GM23338 (cell line): ENCODE data around the gene RFX3. TPM values are rescaled to one million over a fixed set of nuclear protein-coding genes. Genes with fewer than 3 reads are reported as not detected.

ENCODE experiments used
- ATAC-seq: fragments of 200-7000 bp; cut with Tn5 transposase; 3 replicates; pipeline ENCODE4 v1.9.1; 2020
- DNase-seq: peaks from one replicate; pipeline ENCODE4 v3.0.0-alpha.2; 2015; ENCODE audit warnings: low spot score
- H2AFZ ChIP-seq: fragments of 200-600 bp; sonication (generic); 2 replicates; pipeline ENCODE4 v1.8.0; 2016; ENCODE audit warnings: antibody characterized with exemption, mild to moderate bottlenecking, moderate library complexity
- H3F3A ChIP-seq: fragments of 200-600 bp; sonication (generic); replicated peaks from 2 replicates; pipeline ENCODE4 v1.8.0; 2017; ENCODE audit warnings: antibody characterized with exemption, mixed run types, low read depth
- H3K27ac ChIP-seq: fragments of 200-600 bp; sonication (generic); 2 replicates; pipeline ENCODE4 v1.6.1; 2016; ENCODE audit warnings: low read depth
- H3K27me3 ChIP-seq: fragments of 200-600 bp; sonication (generic); 2 replicates; pipeline ENCODE4 v1.8.0; 2016; ENCODE audit warnings: mild to moderate bottlenecking, mixed run types, moderate library complexity; ENCODE audit not compliant: insufficient read depth
- H3K36me3 ChIP-seq: fragments of 200-600 bp; sonication (generic); 2 replicates; pipeline ENCODE4 v1.8.0; 2016; ENCODE audit warnings: mild to moderate bottlenecking; ENCODE audit not compliant: insufficient read depth
- H3K4me1 ChIP-seq: fragments of 200-600 bp; sonication (generic); 2 replicates; pipeline ENCODE4 v1.8.0; 2016; ENCODE audit warnings: mild to moderate bottlenecking, moderate library complexity; ENCODE audit not compliant: insufficient read depth
- H3K4me2 ChIP-seq: fragments of 200-600 bp; sonication (generic); 2 replicates; pipeline ENCODE4 v1.7.1; 2017; ENCODE audit warnings: mixed run types
- H3K4me3 ChIP-seq: fragments of 200-600 bp; sonication (generic); 2 replicates; pipeline ENCODE4 v1.6.1; 2016; ENCODE audit warnings: mixed run types
- H3K79me2 ChIP-seq: fragments of 200-600 bp; sonication (generic); replicated peaks from 2 replicates; pipeline ENCODE4 v1.8.0; 2017; ENCODE audit warnings: mild to moderate bottlenecking; ENCODE audit not compliant: insufficient read depth
- H3K9me2 ChIP-seq: fragments of 200-600 bp; sonication (generic); 2 replicates; pipeline ENCODE4 v1.8.0; 2017; ENCODE audit not compliant: insufficient read depth
- H4K20me1 ChIP-seq: fragments of 200-600 bp; sonication (generic); replicated peaks from 2 replicates; pipeline ENCODE4 v1.8.0; 2017; ENCODE audit warnings: mild to moderate bottlenecking; ENCODE audit not compliant: insufficient read depth
- H3K27ac Mint-ChIP-seq: 2 replicates; pipeline ENCODE4 v1.8.0; 2020; ENCODE audit warnings: inconsistent platforms, mild to moderate bottlenecking, moderate library complexity, mixed read lengths
- H3K27me3 Mint-ChIP-seq: 3 replicates; pipeline ENCODE4 v1.8.0; 2022; ENCODE audit warnings: low read depth, mild to moderate bottlenecking, moderate library complexity, mixed read lengths, inconsistent platforms; ENCODE audit not compliant: insufficient read depth, poor library complexity
- H3K36me3 Mint-ChIP-seq: 3 replicates; pipeline ENCODE4 v1.8.0; 2021; ENCODE audit warnings: low read depth, mild to moderate bottlenecking, inconsistent platforms, moderate library complexity, mixed read lengths
- H3K4me1 Mint-ChIP-seq: 3 replicates; pipeline ENCODE4 v1.8.0; 2020; ENCODE audit warnings: mild to moderate bottlenecking, inconsistent platforms, mixed read lengths
- H3K4me3 Mint-ChIP-seq: 3 replicates; pipeline ENCODE4 v1.8.0; 2021; ENCODE audit warnings: moderate library complexity, mild to moderate bottlenecking, inconsistent platforms, mixed read lengths
- H3K9me3 Mint-ChIP-seq: 3 replicates; pipeline ENCODE4 v1.8.0; 2020; ENCODE audit warnings: moderate library complexity, mild to moderate bottlenecking, inconsistent platforms, mixed read lengths
- CREB1 ChIP-seq: fragments of 250-450 bp; sonication (Bioruptor Pico); IDR thresholded peaks from 2 replicates; pipeline ENCODE4 v1.5.0; 2020; ENCODE audit warnings: low read depth, mild to moderate bottlenecking, moderate library complexity
- CTCF ChIP-seq, 2 experiments: fragments of 200-600 bp in 1 of 2; sonication (generic) in 1 of 2; conservative IDR thresholded peaks; 2 replicates each; pipeline versions ENCODE4 v1.5.1 to v1.6.1; 2016 to 2017; ENCODE audit warnings: antibody characterized with exemption in 2 of 2, low read depth in 2 of 2, mild to moderate bottlenecking in 2 of 2, moderate library complexity in 1 of 2
- EZH2 ChIP-seq: fragments of 200-600 bp; sonication (generic); IDR thresholded peaks from one replicate; pipeline ENCODE4 v1.8.0; 2017; ENCODE audit warnings: antibody characterized with exemption, mild to moderate bottlenecking, low read depth; ENCODE audit not compliant: unreplicated experiment
- EZH2phosphoT487 ChIP-seq: fragments of 200-600 bp; sonication (generic); IDR thresholded peaks from one replicate; pipeline ENCODE4 v1.8.1; 2018; ENCODE audit warnings: antibody characterized with exemption; ENCODE audit not compliant: unreplicated experiment
- JUNB ChIP-seq: IDR thresholded peaks from one replicate; pipeline ENCODE4 v1.6.1; 2016; ENCODE audit warnings: antibody characterized with exemption; ENCODE audit not compliant: unreplicated experiment
- NANOG ChIP-seq: IDR thresholded peaks from 2 replicates; pipeline ENCODE4 v1.6.1; 2016; ENCODE audit warnings: antibody characterized with exemption, borderline replicate concordance
- POLR2AphosphoS5 ChIP-seq: IDR thresholded peaks from 2 replicates; pipeline ENCODE4 v1.6.1; 2016; ENCODE audit warnings: antibody characterized with exemption, low read depth
- STAT1 ChIP-seq: IDR thresholded peaks from one replicate; pipeline ENCODE4 v1.6.1; 2016; ENCODE audit warnings: antibody characterized with exemption; ENCODE audit not compliant: unreplicated experiment
- ZNF114 ChIP-seq: fragments of 250-450 bp; sonication (Bioruptor Pico); IDR thresholded peaks from 2 replicates; pipeline ENCODE4 v1.5.0; 2020; ENCODE audit warnings: mild to moderate bottlenecking, moderate library complexity
- ZNF331 ChIP-seq: fragments of 250-450 bp; sonication (Bioruptor Pico); IDR thresholded peaks from 2 replicates; pipeline ENCODE4 v1.5.0; 2020; ENCODE audit warnings: low read depth, mild to moderate bottlenecking, moderate library complexity
- polyA plus RNA-seq: library from polyadenylated mRNA; unstranded; fragments of >200 nt; fragmentation: Nextera tagmentation; extraction: Ambion mirVana; gene quantifications from 2 replicates; pipeline ENCODE4 v1.2.1, GENCODE V29; 2016
- total RNA-seq: library from RNA; depleted of rRNA; stranded (reverse); fragments of >200 nt; shearing (Covaris generic); gene quantifications from 2 replicates; pipeline ENCODE4 v1.2.3, GENCODE V29; 2014
- TF ChIP-seq, protein P1 (sequence below): IDR thresholded peaks from 2 replicates; pipeline ENCODE4 v1.6.1; 2016; ENCODE audit warnings: antibody characterized with exemption
- TF ChIP-seq, protein P2 (sequence below): fragments of 250-450 bp; sonication (Bioruptor Pico); IDR thresholded peaks from 2 replicates; pipeline ENCODE4 v1.5.0; 2020; ENCODE audit warnings: mild to moderate bottlenecking, moderate library complexity
- TF ChIP-seq, protein P3 (sequence below): IDR thresholded peaks from one replicate; pipeline ENCODE4 v1.6.1; 2018; ENCODE audit warnings: antibody characterized with exemption; ENCODE audit not compliant: unreplicated experiment

RFX3 gene
- total and polyA plus RNA-seq, 2 experiments from 2014 or later = 9.8 to 22.1 TPM

DNA sequence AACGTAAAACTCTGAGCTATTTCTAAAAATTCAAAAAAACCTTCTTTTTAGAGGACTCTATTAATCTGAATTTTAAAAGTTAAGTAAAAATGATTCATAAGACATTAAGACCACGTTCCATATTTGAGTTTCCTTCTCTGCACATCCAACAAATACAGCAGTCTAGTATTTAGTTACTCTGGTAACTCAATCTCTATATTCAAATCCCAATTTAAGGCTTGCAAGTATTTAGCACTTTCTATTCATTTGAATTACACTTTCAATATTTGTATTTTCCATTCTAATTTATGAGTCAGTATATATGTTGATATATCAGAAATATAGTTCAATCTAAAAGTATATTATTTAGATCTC lies 17.7 kb downstream of the RFX3 start:
- H3K4me1 Mint-ChIP-seq = peaks cover 45% of the 10 kb centered on the region
- H3K36me3 ChIP-seq = no peaks in the 10 kb centered on the region
- no peaks in the 10 kb centered on the region for H4K20me1 ChIP-seq
- no peaks in the 10 kb centered on the region for H3F3A ChIP-seq
- H3K79me2 ChIP-seq = peaks cover 51% of the 10 kb centered on the region
- peaks cover 31% of the 10 kb centered on the region for H3K4me1 ChIP-seq
- no peaks in the 10 kb centered on the region for H3K9me2 ChIP-seq
- no peak overlapping the region for H3K4me3 Mint-ChIP-seq
- H3K36me3 Mint-ChIP-seq = no peaks in the 10 kb centered on the region; the same call in 2 of the 3 replicates
- ATAC-seq = no peak
- H3K27me3 Mint-ChIP-seq = no peaks in the 10 kb centered on the region
- 0 out of 2 replicates have a peak overlapping the region, but pooled peaks have one; percentile 1 for H3K27ac ChIP-seq
- H3K9me3 Mint-ChIP-seq = no peaks in the 10 kb centered on the region
- no peak overlapping the region for H3K4me2 ChIP-seq
- H3K27me3 ChIP-seq = no peaks in the 10 kb centered on the region
- no peak overlapping the region for H3K4me3 ChIP-seq
- H2AFZ ChIP-seq = no peak overlapping the region
- peak overlapping the region; percentile 93 for H3K27ac Mint-ChIP-seq
- no peak for DNase-seq
- TF ChIP-seq JUNB (no peak), ZNF331 (CRISPR knock-in tag) (no peak), CTCF (conservative IDR thresholded peaks at IDR 0.05; ENCODE audit: low read depth in 2 of 2) (no peak), ZNF114 (CRISPR knock-in tag) (no peak), STAT1 (no peak), NANOG (no peak), EZH2phosphoT487 (no peak), EZH2 (no peak), POLR2AphosphoS5 (no peak), CREB1 (CRISPR knock-in tag) (no peak)
- TF ChIP-seq, protein P1, sequence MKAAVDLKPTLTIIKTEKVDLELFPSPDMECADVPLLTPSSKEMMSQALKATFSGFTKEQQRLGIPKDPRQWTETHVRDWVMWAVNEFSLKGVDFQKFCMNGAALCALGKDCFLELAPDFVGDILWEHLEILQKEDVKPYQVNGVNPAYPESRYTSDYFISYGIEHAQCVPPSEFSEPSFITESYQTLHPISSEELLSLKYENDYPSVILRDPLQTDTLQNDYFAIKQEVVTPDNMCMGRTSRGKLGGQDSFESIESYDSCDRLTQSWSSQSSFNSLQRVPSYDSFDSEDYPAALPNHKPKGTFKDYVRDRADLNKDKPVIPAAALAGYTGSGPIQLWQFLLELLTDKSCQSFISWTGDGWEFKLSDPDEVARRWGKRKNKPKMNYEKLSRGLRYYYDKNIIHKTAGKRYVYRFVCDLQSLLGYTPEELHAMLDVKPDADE = no peak
- TF ChIP-seq, protein P2, sequence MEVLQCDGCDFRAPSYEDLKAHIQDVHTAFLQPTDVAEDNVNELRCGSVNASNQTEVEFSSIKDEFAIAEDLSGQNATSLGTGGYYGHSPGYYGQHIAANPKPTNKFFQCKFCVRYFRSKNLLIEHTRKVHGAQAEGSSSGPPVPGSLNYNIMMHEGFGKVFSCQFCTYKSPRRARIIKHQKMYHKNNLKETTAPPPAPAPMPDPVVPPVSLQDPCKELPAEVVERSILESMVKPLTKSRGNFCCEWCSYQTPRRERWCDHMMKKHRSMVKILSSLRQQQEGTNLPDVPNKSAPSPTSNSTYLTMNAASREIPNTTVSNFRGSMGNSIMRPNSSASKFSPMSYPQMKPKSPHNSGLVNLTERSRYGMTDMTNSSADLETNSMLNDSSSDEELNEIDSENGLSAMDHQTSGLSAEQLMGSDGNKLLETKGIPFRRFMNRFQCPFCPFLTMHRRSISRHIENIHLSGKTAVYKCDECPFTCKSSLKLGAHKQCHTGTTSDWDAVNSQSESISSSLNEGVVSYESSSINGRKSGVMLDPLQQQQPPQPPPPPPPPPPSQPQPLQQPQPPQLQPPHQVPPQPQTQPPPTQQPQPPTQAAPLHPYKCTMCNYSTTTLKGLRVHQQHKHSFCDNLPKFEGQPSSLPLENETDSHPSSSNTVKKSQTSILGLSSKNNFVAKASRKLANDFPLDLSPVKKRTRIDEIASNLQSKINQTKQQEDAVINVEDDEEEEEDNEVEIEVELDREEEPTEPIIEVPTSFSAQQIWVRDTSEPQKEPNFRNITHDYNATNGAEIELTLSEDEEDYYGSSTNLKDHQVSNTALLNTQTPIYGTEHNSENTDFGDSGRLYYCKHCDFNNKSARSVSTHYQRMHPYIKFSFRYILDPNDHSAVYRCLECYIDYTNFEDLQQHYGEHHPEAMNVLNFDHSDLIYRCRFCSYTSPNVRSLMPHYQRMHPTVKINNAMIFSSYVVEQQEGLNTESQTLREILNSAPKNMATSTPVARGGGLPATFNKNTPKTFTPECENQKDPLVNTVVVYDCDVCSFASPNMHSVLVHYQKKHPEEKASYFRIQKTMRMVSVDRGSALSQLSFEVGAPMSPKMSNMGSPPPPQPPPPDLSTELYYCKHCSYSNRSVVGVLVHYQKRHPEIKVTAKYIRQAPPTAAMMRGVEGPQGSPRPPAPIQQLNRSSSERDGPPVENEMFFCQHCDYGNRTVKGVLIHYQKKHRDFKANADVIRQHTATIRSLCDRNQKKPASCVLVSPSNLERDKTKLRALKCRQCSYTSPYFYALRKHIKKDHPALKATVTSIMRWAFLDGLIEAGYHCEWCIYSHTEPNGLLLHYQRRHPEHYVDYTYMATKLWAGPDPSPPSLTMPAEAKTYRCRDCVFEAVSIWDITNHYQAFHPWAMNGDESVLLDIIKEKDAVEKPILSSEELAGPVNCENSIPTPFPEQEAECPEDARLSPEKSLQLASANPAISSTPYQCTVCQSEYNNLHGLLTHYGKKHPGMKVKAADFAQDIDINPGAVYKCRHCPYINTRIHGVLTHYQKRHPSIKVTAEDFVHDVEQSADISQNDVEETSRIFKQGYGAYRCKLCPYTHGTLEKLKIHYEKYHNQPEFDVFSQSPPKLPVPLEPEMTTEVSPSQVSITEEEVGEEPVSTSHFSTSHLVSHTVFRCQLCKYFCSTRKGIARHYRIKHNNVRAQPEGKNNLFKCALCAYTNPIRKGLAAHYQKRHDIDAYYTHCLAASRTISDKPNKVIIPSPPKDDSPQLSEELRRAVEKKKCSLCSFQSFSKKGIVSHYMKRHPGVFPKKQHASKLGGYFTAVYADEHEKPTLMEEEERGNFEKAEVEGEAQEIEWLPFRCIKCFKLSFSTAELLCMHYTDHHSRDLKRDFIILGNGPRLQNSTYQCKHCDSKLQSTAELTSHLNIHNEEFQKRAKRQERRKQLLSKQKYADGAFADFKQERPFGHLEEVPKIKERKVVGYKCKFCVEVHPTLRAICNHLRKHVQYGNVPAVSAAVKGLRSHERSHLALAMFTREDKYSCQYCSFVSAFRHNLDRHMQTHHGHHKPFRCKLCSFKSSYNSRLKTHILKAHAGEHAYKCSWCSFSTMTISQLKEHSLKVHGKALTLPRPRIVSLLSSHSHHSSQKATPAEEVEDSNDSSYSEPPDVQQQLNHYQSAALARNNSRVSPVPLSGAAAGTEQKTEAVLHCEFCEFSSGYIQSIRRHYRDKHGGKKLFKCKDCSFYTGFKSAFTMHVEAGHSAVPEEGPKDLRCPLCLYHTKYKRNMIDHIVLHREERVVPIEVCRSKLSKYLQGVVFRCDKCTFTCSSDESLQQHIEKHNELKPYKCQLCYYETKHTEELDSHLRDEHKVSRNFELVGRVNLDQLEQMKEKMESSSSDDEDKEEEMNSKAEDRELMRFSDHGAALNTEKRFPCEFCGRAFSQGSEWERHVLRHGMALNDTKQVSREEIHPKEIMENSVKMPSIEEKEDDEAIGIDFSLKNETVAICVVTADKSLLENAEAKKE (CRISPR knock-in tag) = no peak
- TF ChIP-seq, protein P3, sequence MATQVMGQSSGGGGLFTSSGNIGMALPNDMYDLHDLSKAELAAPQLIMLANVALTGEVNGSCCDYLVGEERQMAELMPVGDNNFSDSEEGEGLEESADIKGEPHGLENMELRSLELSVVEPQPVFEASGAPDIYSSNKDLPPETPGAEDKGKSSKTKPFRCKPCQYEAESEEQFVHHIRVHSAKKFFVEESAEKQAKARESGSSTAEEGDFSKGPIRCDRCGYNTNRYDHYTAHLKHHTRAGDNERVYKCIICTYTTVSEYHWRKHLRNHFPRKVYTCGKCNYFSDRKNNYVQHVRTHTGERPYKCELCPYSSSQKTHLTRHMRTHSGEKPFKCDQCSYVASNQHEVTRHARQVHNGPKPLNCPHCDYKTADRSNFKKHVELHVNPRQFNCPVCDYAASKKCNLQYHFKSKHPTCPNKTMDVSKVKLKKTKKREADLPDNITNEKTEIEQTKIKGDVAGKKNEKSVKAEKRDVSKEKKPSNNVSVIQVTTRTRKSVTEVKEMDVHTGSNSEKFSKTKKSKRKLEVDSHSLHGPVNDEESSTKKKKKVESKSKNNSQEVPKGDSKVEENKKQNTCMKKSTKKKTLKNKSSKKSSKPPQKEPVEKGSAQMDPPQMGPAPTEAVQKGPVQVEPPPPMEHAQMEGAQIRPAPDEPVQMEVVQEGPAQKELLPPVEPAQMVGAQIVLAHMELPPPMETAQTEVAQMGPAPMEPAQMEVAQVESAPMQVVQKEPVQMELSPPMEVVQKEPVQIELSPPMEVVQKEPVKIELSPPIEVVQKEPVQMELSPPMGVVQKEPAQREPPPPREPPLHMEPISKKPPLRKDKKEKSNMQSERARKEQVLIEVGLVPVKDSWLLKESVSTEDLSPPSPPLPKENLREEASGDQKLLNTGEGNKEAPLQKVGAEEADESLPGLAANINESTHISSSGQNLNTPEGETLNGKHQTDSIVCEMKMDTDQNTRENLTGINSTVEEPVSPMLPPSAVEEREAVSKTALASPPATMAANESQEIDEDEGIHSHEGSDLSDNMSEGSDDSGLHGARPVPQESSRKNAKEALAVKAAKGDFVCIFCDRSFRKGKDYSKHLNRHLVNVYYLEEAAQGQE = no peak
